Lung (tissue), 12 donors: ENCODE results near the gene NPHS1. TPM values are rescaled to one million over a fixed set of nuclear protein-coding genes. Genes with fewer than 3 reads are reported as not detected.

Experiments
- ATAC-seq: fragments of 200-7000 bp; cut with Tn5 transposase; one replicate; pipeline ENCODE4 v1.9.1; 2020; ENCODE audit warnings: moderate number of reproducible peaks; ENCODE audit not compliant: insufficient read depth, low FRiP score
- DNase-seq, 3 donors: peaks; one replicate each; pipeline ENCODE4 v3.0.0-alpha.2; 2013 to 2017
- H3K27ac ChIP-seq, 2 donors: one replicate each; pipeline ENCODE4 v1.5.1; 2013; ENCODE audit warnings: mild to moderate bottlenecking in 2 of 2, moderate library complexity in 2 of 2, control low read depth in 1 of 2, inconsistent platforms in 1 of 2, low read depth in 1 of 2, low read length in 1 of 2
- H3K27me3 ChIP-seq, 3 donors: one replicate each; pipeline ENCODE4 v1.5.1; 2013; ENCODE audit warnings: low read length in 2 of 3; ENCODE audit not compliant: control insufficient read depth in 3 of 3, insufficient read depth in 3 of 3
- H3K36me3 ChIP-seq, 4 donors: one replicate each; pipeline ENCODE4 v1.5.1; 2013; ENCODE audit warnings: low read length in 4 of 4, mild to moderate bottlenecking in 1 of 4, moderate library complexity in 1 of 4; ENCODE audit not compliant: control insufficient read depth in 4 of 4, insufficient read depth in 4 of 4
- H3K4me1 ChIP-seq, 5 donors: one replicate each; pipeline ENCODE4 v1.5.1; 2013; ENCODE audit warnings: low read length in 5 of 5, mild to moderate bottlenecking in 2 of 5, moderate library complexity in 1 of 5; ENCODE audit not compliant: control insufficient read depth in 5 of 5, insufficient read depth in 5 of 5
- H3K4me3 ChIP-seq: one replicate; pipeline ENCODE4 v1.5.1; 2013; ENCODE audit warnings: mild to moderate bottlenecking, control low read depth, moderate library complexity
- H3K9ac ChIP-seq, 2 donors: one replicate each; pipeline ENCODE4 v1.5.1; 2013; ENCODE audit warnings: low read length in 2 of 2, control low read depth in 1 of 2; ENCODE audit not compliant: insufficient read depth in 1 of 2
- H3K9me3 ChIP-seq, 4 donors: one replicate each; pipeline ENCODE4 v1.5.1; 2013; ENCODE audit warnings: low read length in 3 of 4, mild to moderate bottlenecking in 1 of 4, moderate library complexity in 1 of 4; ENCODE audit not compliant: control insufficient read depth in 4 of 4, insufficient read depth in 3 of 4
- CTCF ChIP-seq: IDR thresholded peaks from 2 replicates; pipeline ENCODE4 v1.5.1; 2012; ENCODE audit warnings: mild to moderate bottlenecking; ENCODE audit errors: control extremely low read depth, extremely low read depth
- WGBS, 2 donors: extraction: QIAGEN DNeasy Blood & Tissue Kit; methylation state at CpG; one replicate each; pipeline ENCODE4 v1.1.7; 2013; 5-methylcytosine and 5-hydroxymethylcytosine counted together
- polyA plus RNA-seq, 2 donors: library from polyadenylated mRNA; stranded (reverse); fragments of 200-250 nt; gene quantifications; one replicate each; pipeline ENCODE4 v1.2.1, GENCODE V29; 2013
- total RNA-seq, 2 donors: library from RNA; depleted of rRNA in 1 of 2; stranded (reverse); fragments of >200 nt in 1 of 2; gene quantifications; one replicate each; pipeline ENCODE4 v1.2.1, GENCODE V29; 2014 to 2021
- donor health status: control.
- donor health status: control.
- donor health status: Bipolar disorder and iron deficiency.
- donor health status: healthy.
- donor health status: DM: yes; HTN: yes; CAD: no.

Gene NPHS1
- total and polyA plus RNA-seq, 4 donors, result 0.02 to 0.23 TPM; not detected in 2

- TF ChIP-seq CTCF, result peak; percentile 59
These were observed 30.0 kb upstream of the NPHS1 start for GRCh38 chr19:35882114-35882832.

GRCh38 chr19:35879770-35880317 is 27.5 kb upstream of the NPHS1 start:
- Histone ChIP-seq H3K27ac (no peak overlapping the region), H3K36me3 (no peaks in the 10 kb centered on the region), H3K4me1 (no peaks in the 10 kb centered on the region), H3K4me3 (no peak overlapping the region), H3K9ac (no peak overlapping the region), H3K27me3 (no peaks in the 10 kb centered on the region), H3K9me3 (no peaks in the 10 kb centered on the region)
- peak; percentile 90 to 91 (median 90) for DNase-seq
- peak; percentile 95 for ATAC-seq
- TF ChIP-seq CTCF, result no peak
- 3 to 4% methylated on average over 28 of the region's 28 CpGs for WGBS, 2 donors

More at GRCh38 chr19:35882114-35882832, 30.0 kb upstream of the NPHS1 start:
- peaks cover 0 to 3% (median 0%) of the 10 kb centered on the region in 4 donors for H3K36me3 ChIP-seq
- peak; percentile 65 for ATAC-seq
- no peaks in the 10 kb centered on the region for H3K4me1 ChIP-seq
- H3K27me3 ChIP-seq, result no peaks in the 10 kb centered on the region
- H3K9ac ChIP-seq, result no peak overlapping the region
- peak; percentile 46 to 90 (median 84) for DNase-seq
- no peaks in the 10 kb centered on the region for H3K9me3 ChIP-seq
- H3K4me3 ChIP-seq, result no peak overlapping the region
- WGBS, 2 donors, result 29 to 35% methylated on average over 8 of the region's 8 CpGs
- no peak overlapping the region for H3K27ac ChIP-seq

- Histone ChIP-seq H3K27me3 (no peaks in the 10 kb centered on the region), H3K9me3 (no peaks in the 10 kb centered on the region), H3K27ac (no peak overlapping the region), H3K4me3 (no peak overlapping the region), H3K4me1 (no peaks in the 10 kb centered on the region), H3K9ac (no peak overlapping the region), H3K36me3 (no peaks in the 10 kb centered on the region)
- DNase-seq, result no peak
- no peak for TF ChIP-seq CTCF
- WGBS, 2 donors, result 50 to 53% methylated on average over 23 of the region's 23 CpGs
- ATAC-seq, result no peak
These were observed 26.8 kb upstream of the NPHS1 start for GRCh38 chr19:35879068-35879467.
